ENCODE measurements around the gene PPHLN1.
"Not testable (repeated sequence)": the region's sequence is repeated elsewhere in the genome, so short reads cannot be mapped to it uniquely, and the experiment has no call there.

The PPHLN1 gene

GRCh38 chr12:42336286-42336685, 10.3 kb downstream of the PPHLN1 start:
- no peak overlapping the region for H3K9ac ChIP-seq (ENCODE audit: low read depth, low read length)
- H3K9me3 ChIP-seq (ENCODE audit: control insufficient read depth, insufficient read depth, low read length) = no peaks in the 10 kb centered on the region
- no peaks in the 10 kb centered on the region for H3K36me3 ChIP-seq (ENCODE audit: insufficient read depth, low read length)
- H3K4me1 ChIP-seq (ENCODE audit: insufficient read depth, low read length) = peaks cover 11% of the 10 kb centered on the region

GRCh38 chr12:42338280-42338679, 12.3 kb downstream of the PPHLN1 start:
- Histone ChIP-seq H3K36me3 (ENCODE audit: insufficient read depth, low read length) (no peaks in the 10 kb centered on the region), H3K9ac (ENCODE audit: low read depth, low read length) (no peak overlapping the region), H3K9me3 (ENCODE audit: control insufficient read depth, insufficient read depth, low read length) (no peaks in the 10 kb centered on the region), H3K4me1 (ENCODE audit: insufficient read depth, low read length) (peaks cover 5% of the 10 kb centered on the region; the same call in 1 of the 2 replicates)

- no peak overlapping the region for H3K9ac ChIP-seq (ENCODE audit: low read depth, low read length)
- H3K36me3 ChIP-seq (ENCODE audit: insufficient read depth, low read length) = no peaks in the 10 kb centered on the region
- no peaks in the 10 kb centered on the region for H3K4me1 ChIP-seq (ENCODE audit: insufficient read depth, low read length)
- no peaks in the 10 kb centered on the region for H3K9me3 ChIP-seq (ENCODE audit: control insufficient read depth, insufficient read depth, low read length)
These were observed 16.1 kb downstream of the PPHLN1 start for GRCh38 chr12:42342028-42342427.

- H3K4me1 ChIP-seq (ENCODE audit: insufficient read depth, low read length) = no peaks in the 10 kb centered on the region
- no peaks in the 10 kb centered on the region for H3K36me3 ChIP-seq (ENCODE audit: insufficient read depth, low read length)
- H3K9ac ChIP-seq (ENCODE audit: low read depth, low read length) = no peak overlapping the region
- no peaks in the 10 kb centered on the region for H3K9me3 ChIP-seq (ENCODE audit: control insufficient read depth, insufficient read depth, low read length)
These were observed 17.8 kb downstream of the PPHLN1 start for GRCh38 chr12:42343721-42344120.

GRCh38 chr12:42346403-42347002, 20.5 kb downstream of the PPHLN1 start:
- no peaks in the 10 kb centered on the region for H3K9me3 ChIP-seq (ENCODE audit: control insufficient read depth, insufficient read depth, low read length)
- H3K4me1 ChIP-seq (ENCODE audit: insufficient read depth, low read length) = no peaks in the 10 kb centered on the region
- H3K36me3 ChIP-seq (ENCODE audit: insufficient read depth, low read length) = no peaks in the 10 kb centered on the region
- H3K9ac ChIP-seq (ENCODE audit: low read depth, low read length) = no peak overlapping the region

- H3K4me1 ChIP-seq (ENCODE audit: insufficient read depth, low read length); H3K9ac ChIP-seq (ENCODE audit: low read depth, low read length); H3K36me3 ChIP-seq (ENCODE audit: insufficient read depth, low read length); H3K9me3 ChIP-seq (ENCODE audit: control insufficient read depth, insufficient read depth, low read length): not testable (repeated sequence)
These were observed 23.4 kb downstream of the PPHLN1 start for GRCh38 chr12:42349119-42350020.

- H3K36me3 ChIP-seq (ENCODE audit: insufficient read depth, low read length); H3K9me3 ChIP-seq (ENCODE audit: control insufficient read depth, insufficient read depth, low read length); H3K4me1 ChIP-seq (ENCODE audit: insufficient read depth, low read length); H3K9ac ChIP-seq (ENCODE audit: low read depth, low read length): not testable (repeated sequence)
These were observed 24.0 kb downstream of the PPHLN1 start for GRCh38 chr12:42350021-42350407.

- Histone ChIP-seq H3K36me3 (ENCODE audit: insufficient read depth, low read length) (no peaks in the 10 kb centered on the region; the same call in 1 of the 2 replicates), H3K4me1 (ENCODE audit: insufficient read depth, low read length) (no peaks in the 10 kb centered on the region), H3K9me3 (ENCODE audit: control insufficient read depth, insufficient read depth, low read length) (no peaks in the 10 kb centered on the region)
These were observed 30.4 kb downstream of the PPHLN1 start for GRCh38 chr12:42356344-42356743.

GRCh38 chr12:42360747-42361403, 34.9 kb downstream of the PPHLN1 start:
- H3K9ac ChIP-seq (ENCODE audit: low read depth, low read length) = no peak overlapping the region
- no peaks in the 10 kb centered on the region; the same call in 1 of the 2 replicates for H3K36me3 ChIP-seq (ENCODE audit: insufficient read depth, low read length)
- no peaks in the 10 kb centered on the region for H3K4me1 ChIP-seq (ENCODE audit: insufficient read depth, low read length)
- H3K9me3 ChIP-seq (ENCODE audit: control insufficient read depth, insufficient read depth, low read length) = no peaks in the 10 kb centered on the region

More at GRCh38 chr12:42356344-42356743, 30.4 kb downstream of the PPHLN1 start:
- no peak overlapping the region for H3K9ac ChIP-seq (ENCODE audit: low read depth, low read length)

- H3K9ac ChIP-seq (ENCODE audit: low read depth, low read length) = no peak overlapping the region
- no peaks in the 10 kb centered on the region for H3K4me1 ChIP-seq (ENCODE audit: insufficient read depth, low read length)
- no peaks in the 10 kb centered on the region; the same call in 1 of the 2 replicates for H3K36me3 ChIP-seq (ENCODE audit: insufficient read depth, low read length)
- no peaks in the 10 kb centered on the region for H3K9me3 ChIP-seq (ENCODE audit: control insufficient read depth, insufficient read depth, low read length)
These were observed 36.1 kb downstream of the PPHLN1 start for GRCh38 chr12:42361909-42362646.

- Histone ChIP-seq H3K36me3 (ENCODE audit: insufficient read depth, low read length) (no peaks in the 10 kb centered on the region; the same call in 1 of the 2 replicates), H3K9me3 (ENCODE audit: control insufficient read depth, insufficient read depth, low read length) (no peaks in the 10 kb centered on the region), H3K4me1 (ENCODE audit: insufficient read depth, low read length) (no peaks in the 10 kb centered on the region), H3K9ac (ENCODE audit: low read depth, low read length) (no peak overlapping the region)
These were observed 36.8 kb downstream of the PPHLN1 start for GRCh38 chr12:42362647-42363260.

- peaks cover 9% of the 10 kb centered on the region; the same call in 1 of the 2 replicates for H3K4me1 ChIP-seq (ENCODE audit: insufficient read depth, low read length)
- H3K9me3 ChIP-seq (ENCODE audit: control insufficient read depth, insufficient read depth, low read length) = no peaks in the 10 kb centered on the region
- no peak overlapping the region for H3K9ac ChIP-seq (ENCODE audit: low read depth, low read length)
- H3K36me3 ChIP-seq (ENCODE audit: insufficient read depth, low read length) = no peaks in the 10 kb centered on the region; the same call in 1 of the 2 replicates
These were observed 38.7 kb downstream of the PPHLN1 start for GRCh38 chr12:42364692-42365091.

- H3K36me3 ChIP-seq (ENCODE audit: insufficient read depth, low read length) = no peaks in the 10 kb centered on the region; the same call in 1 of the 2 replicates
- peaks cover 13% of the 10 kb centered on the region; the same call in 1 of the 2 replicates for H3K4me1 ChIP-seq (ENCODE audit: insufficient read depth, low read length)
- H3K9me3 ChIP-seq (ENCODE audit: control insufficient read depth, insufficient read depth, low read length) = no peaks in the 10 kb centered on the region
- no peak overlapping the region for H3K9ac ChIP-seq (ENCODE audit: low read depth, low read length)
These were observed 39.5 kb downstream of the PPHLN1 start for GRCh38 chr12:42365486-42365885.

All from ES-I3 (cell line).